Occipital lobe (tissue), 2 donors: Measurements from ENCODE around the gene HNF4A. TPM values are rescaled to one million over a fixed set of nuclear protein-coding genes. Genes with fewer than 3 reads are reported as not detected.

Experiments
- DNase-seq: peaks from one replicate; lab custom pipeline; 2025; lab: John Stamatoyannopoulos, UW
- total RNA-seq: library from RNA; depleted of rRNA; stranded (reverse); fragments of >200 nt; gene quantifications from one replicate; pipeline ENCODE4 v1.2.3, GENCODE V29; 2014

The HNF4A gene
- total RNA-seq, 1 donor from 2014 or later, result not detected

DNA sequence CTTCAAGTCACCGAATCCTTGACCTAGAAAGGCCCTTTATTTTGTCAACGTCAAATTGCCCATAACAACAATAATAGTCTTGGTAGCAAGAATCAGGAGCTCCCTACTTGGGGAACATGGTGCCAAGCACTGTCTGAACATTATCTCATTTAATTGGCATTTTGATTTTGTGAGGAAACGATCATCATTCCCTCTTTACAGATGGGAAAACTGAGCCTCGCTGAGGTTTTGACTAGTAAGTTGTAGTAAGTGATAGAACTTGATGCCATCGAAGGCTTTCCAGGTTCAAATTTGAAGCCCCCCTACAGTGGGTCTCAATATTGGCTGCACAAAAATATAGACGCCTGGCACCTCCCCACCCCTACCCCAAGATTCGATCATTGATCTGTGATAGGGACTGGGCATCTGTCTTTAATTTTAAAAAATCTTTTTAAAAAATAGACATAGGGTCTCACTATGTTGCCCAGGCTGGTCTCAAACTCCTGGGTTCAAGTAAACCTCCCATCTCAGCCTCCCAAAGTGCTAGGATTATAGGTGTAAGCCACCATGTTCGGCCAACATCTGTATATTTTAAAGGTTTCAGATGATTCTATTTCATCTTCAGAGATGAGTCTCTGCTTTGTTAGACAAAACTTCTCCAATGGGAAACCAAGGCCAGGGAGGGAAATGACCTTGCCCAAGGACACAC lies 36.7 kb downstream of the HNF4A start:
- no peak for DNase-seq

DNA sequence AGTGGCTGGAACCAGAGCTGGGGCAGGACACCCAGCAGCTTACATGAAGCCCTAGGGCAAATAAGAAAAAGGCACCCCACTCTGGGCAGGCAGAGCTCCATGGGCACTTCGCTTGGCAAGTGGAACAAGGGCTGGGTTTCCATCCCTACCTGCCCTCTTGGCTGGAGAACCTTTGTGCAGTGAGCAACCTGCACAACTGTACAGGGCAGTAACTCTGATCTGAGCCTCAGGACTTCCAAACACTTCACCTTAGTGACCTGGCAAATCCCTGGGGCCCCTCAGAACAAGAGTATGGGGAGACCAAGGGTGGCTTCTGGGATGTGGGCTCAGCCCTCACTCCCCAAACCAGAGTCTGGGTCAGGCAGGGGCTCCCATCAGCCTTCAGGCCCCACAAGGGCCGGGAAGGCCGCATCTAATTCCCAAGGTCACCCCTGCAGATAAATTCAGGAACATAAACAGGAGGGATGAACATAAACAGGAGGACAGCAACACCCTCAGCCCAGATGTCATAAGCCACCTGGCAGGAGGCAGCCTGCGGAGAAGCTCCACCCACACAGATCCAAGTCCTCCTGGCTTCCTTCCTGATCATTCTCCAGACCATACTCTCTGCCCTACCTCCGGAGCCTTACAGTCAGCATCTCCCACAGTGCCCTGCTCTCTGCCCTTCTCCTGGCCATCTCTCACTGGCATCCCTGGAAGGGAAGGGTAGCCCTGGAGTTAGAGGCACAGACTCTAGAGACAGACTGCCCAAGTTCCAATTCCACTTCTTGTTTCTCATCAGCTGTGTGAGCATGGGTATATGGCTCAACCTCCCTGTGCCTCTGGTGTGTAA lies 37.5 kb downstream of the HNF4A start:
- DNase-seq, result no peak

DNA sequence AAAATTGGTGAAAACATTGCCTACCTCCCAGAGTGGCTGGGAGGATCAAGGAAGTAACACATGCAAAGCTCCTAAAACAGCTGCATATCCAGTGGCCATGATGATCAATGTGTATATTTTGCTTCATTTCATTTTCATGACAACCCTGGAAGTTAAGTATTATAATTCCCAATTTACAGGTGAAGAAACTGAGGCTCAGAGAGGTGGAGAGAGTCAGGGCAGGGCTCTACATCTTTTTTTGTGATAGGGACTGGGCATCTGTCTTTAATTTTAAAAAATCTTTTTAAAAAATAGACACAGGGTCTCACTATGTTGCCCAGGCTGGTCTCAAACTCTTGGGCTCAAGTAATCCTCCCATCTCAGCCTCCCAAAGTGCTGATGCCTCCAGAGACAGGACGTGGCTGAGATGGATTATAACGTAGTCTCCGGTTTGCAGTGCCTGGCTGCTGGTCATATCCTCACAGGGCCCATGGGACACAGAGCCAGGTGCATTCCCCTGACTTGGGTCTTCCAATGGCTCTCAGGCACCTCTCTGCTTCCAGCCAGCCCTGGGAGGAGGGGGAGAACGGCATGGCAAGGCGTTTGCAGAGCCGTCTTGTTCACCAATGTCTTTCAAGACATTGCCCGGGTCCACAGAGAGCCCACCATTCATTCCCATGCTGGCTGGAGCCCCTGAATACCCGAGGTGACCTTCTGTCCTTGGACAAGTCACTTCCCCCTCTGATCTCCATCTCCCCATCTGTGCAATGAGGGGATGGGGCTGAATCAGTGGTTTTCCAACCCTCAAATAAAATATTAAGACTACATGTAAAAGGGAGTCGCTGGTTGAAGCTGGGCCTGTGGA lies 38.3 kb downstream of the HNF4A start:
- DNase-seq, result no peak

- DNase-seq, result no peak
Measured at GRCh38 chr20:44394452-44394701, 38.9 kb downstream of the HNF4A start.

DNA sequence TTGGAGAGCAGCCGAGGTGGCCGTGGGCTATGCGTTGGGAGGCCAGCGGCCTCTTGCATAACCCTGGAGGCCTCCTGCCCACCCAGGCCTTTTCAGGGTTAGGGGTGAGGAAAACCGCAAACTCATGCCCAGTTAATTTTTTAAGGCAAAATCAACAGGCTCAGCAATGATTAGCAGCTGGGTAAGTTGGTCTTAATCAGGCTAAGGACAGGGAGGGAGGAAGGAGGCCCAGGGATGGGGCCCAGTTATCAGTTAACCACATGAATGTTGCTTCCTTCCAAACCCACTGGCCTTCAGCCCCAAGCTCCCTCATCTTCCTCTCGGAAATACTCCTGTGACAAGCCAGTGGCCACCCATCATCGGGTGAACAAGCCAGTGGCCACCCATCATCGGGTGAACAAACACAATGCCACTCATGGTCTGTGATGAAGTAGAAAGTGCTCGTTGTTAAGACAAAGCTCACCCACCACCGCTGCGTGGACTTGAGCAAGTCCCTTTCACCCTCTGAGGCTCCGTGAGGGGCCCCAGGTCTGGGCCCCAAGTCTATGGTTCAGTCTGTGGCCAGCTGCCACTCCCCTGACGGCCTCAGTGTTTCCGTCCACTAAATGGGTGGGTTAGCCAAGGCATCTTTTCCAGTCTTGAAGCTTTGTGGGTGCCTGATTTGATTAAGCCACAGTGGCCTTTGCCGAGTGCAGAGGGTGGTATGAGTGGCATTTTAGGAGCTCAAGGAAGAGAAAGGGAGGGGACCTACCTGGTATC lies 39.4 kb downstream of the HNF4A start:
- no peak for DNase-seq

DNA sequence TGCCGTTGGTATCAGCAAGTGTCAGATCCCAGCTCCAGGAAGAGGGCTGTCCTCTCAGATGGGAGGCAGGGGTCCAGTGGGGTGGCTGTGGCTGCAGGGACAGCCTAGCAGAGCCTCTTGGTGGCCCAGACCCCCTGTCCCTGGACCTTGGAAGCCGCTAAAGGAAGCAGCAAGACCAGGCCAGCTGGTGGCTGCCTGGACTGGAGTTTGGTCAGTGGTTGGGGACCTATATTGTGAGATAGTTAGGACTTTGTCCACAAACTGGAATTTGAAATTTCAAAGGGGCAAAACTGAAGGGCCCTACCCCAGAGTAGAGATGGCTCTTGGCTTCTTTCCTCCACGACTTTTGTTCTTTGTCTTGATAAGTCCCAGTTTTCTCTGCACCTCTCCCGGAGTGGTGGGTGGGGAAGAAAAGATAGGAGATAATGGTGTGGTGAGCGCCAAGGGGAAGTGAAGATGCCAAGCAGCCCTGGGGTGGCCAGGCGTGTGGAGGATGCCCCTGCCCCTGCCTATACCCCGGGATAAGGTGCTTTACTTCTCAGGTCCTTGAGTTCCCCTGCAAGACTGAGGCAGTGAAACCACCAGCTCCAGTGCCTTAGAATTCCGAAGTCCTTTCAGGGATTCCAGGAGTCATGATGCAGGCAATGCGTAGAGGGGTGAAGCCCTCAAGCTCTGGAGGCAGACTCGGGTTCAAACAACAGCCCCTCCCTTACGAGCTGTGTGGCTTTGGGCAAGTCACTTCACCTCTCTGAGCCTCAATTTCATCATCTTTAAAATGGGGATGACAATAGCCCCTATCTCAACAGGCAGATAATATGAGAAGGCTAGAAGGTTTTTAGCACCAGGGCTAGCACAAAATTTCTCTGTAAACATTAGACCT lies 40.2 kb downstream of the HNF4A start:
- DNase-seq, result no peak

DNA sequence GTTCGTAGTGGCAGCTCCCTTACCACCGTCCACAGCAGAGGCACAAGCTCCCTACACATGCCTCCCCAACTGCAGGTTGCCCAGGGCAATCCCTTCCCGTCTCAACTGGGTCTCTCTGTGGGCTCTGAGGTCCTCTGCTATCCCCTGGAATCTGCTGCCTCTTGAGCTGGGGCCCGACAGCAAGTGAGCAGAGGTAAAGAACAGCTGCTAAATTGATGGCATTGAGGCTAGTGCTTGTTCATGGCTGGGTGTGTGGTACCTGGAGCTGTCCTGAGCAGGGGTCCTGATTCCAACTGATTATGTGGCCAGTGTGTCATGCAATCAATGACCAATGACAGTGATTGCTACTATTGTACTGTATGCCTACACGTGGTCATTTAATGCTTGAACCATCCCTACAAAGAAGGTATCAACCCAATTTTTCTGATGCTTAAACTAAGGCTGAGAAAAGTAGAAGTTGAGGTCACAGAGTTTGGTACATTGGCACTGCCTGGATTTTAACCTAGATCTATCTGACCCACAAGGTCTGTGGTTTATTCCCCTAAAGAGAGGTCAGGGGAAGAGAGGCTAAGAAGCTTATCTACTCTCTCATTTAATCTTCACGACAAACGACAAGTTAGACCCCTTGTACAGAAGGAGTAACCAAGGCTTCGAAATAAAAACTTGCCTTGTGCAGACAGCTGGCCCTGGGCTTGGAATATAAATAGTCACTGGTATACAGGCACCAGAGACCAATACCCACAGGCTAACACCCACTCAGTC lies 41.1 kb downstream of the HNF4A start:
- no peak for DNase-seq

- DNase-seq, result no peak
Measured at GRCh38 chr20:44398335-44398734, 42.8 kb downstream of the HNF4A start.

DNA sequence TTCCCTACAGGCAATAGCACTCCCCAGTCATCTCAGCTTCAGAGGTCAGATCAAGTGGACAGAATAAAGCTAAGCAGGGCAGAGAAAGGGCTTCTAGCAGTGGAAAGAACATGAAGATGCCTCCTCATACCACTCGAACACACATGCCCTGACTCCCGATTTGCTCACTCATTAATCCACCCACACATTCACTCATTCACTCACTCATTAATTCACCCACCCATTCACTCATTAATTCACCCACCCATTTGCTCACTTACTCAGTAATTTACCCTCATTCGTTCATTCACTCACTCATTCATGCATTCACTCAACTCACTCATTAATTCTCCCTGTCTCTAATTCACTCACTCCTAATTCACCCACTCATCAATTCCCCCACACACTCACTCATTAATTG lies 43.9 kb downstream of the HNF4A start:
- no peak for DNase-seq

- no peak for DNase-seq
Measured at GRCh38 chr20:44400671-44400969, 45.1 kb downstream of the HNF4A start.

- DNase-seq, result no peak
Measured at GRCh38 chr20:44400970-44401769, 45.7 kb downstream of the HNF4A start.

DNA sequence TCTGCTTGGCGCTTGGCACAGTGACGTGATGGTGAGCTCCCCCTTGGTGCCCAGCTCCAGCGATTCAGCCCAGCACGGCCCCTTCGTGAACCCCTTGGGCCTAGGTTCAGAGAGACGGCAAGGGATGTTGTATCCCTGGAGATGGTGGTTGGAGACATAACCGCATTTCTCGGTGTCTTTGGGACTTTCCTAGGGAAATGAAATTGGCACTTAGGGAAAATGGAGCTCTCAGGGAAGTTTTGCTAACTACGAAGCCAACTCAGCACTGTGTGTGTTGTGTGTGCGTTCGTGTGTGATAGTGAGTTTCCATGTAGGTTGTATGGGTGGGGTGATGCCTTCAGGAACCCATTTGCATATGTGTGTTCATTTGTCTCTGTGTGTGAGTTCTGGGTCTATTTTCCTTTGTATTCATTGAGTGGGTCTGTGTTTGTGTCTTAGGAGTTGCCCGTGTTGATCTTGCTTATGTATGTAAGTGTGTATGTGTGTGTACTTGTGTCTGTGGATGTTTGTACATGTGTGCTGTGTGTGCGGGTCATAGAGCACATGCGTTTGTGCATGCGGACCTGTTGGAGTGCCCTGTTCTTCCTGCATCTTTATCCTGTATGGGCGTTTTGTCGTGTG lies 46.4 kb downstream of the HNF4A start:
- DNase-seq, result no peak

DNA sequence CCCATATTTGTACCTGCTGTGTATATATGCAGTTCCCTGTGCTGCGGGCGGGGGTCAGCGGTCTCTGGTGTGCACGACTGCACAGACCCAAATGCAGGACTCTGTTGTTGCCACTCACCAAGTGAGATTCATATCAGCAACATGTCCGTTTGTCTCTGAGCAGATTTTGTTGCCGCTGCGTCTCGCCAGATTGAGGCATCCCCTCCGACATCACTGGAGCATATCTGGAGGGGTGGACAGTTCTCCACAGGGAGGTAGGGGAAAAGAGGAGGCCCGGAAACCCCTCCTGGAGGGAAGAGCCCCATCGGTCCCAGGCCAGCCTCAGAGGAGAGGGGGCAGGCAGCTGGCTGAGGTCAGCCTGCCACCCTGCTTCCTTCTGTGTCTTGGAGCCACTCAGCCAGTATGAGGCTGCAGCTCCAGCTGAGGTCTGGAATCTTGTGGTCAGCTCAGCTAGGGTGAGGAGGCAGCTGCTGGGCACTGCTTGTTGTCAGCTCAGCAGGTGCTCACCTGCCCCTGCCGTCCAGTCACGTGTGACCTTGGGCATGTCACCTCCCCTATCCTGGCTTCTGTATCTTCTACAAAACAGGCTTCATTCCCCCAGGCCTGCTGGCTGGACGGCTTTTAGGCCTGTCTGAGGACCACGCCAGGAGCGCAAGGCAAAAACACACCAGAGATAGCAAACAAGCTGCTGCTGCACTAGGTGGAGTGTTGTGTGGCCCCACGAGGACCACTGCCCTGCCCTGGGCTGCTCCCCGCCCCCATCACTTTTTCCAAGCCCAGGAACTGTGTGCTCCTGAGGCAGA lies 47.1 kb downstream of the HNF4A start:
- no peak for DNase-seq

DNA sequence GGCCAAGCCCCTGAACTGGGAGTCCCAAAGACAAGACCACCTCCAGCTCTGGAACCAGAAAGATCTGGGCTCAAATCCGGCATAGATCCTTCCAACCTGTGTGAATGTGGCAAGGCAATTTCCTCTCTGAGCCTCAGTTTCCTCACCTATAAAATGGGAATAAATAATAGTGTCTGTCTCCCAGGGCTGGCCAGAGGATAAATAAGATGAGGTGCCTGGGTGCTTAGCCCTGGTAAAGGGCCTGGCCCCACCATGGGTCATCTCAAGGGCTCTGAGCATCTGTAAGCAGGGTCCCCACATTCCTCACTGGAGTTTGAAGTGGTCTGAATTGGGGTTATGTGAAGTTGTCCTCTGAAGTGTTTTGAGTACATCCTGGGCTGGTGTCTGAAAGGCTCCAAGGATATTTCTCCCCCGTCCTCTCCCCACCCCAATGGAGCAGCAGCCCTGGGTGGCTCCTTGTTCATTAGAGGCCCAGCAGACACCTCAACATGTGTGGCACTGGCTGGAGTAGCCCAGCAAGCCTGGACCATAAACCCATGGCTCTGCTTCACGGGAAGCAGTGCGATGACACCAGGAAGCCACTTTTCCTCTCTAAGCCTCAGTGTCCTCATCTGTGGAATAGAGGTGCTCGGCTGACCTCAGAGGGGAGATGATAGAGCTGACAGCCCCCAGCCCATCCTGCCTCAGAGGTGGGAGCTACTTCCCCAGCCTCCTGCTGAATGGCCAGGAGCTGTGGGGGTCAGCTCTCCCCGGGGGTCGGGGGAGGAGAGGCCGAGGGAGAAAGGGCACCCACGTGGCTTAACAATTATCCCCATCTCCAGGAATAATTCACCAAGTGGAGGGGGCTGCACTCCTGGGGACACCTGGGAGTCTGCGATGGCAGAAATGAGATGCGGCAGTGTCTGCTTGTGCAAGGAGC lies 48.0 kb downstream of the HNF4A start:
- no peak for DNase-seq

- DNase-seq, result no peak
Measured at GRCh38 chr20:44404204-44405181, 49.0 kb downstream of the HNF4A start.

DNA sequence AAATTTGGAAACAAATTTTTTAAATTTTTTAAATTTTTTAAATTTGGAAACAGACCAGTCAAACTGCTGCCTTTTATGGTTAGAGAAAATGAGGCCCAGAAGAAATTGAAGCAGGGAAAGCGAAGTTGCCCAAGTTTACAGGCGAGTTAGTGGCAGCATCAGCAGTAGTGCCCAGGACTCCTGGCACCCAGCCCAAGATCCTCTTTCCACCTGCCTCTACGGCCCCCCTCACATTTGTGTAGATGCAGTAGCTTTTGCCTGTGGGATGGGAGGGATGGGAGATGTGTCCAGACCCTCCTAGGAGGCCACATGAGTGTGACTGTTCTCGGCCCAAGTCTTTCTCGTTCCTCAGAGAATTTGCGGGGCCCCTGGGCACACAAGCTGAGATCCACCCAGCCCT lies 49.8 kb downstream of the HNF4A start:
- no peak for DNase-seq
